Subcutaneous adipose tissue (tissue), 4 donors: Measurements from ENCODE around the gene URB2. TPM values are rescaled to one million over a fixed set of nuclear protein-coding genes. Genes with fewer than 3 reads are reported as not detected.

Experiments used
- total RNA-seq, 4 donors: library from RNA; depleted of rRNA; stranded (reverse); fragments of >200 nt; gene quantifications; one replicate each; pipeline ENCODE4 v1.1.0, GENCODE V29; 2016
- TF ChIP-seq, protein P1 (sequence below): fragments of 450-650 bp; IDR thresholded peaks from one replicate; pipeline ENCODE4 v1.5.1; 2016; ENCODE audit warnings: low read depth, mild to moderate bottlenecking, control low read depth, antibody characterized with exemption, moderate library complexity

The URB2 gene
- total RNA-seq, 4 donors from 2014 or later: 5.8 to 13.7 (median 9.5) TPM

DNA sequence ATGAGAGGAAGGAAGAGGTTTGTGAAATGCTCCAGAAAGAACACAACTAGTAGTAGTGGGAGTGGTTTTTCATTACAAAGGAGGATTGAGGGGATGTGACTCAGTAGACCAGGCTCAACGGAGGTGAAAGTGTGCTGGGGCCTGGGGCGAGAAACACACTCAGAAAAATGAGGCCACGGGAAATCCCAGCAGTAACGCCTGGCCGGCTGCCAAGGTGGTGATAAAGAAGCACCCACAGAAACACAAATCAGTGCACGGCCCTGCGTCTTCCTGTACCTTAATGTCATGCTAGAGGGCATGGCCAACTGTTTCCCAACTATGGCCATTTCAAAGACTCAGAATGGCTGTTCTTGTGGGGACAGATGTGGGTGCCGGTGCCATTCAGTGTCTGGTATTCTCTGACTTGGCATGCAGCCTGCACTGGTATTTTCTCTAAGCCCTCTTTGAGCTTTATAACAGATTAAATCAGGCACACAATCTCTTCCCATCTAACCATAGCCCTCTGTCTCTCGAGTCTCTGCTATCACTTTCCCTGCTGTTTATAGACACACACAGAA lies 38.2 kb downstream of the URB2 start:
- TF ChIP-seq, protein P1, sequence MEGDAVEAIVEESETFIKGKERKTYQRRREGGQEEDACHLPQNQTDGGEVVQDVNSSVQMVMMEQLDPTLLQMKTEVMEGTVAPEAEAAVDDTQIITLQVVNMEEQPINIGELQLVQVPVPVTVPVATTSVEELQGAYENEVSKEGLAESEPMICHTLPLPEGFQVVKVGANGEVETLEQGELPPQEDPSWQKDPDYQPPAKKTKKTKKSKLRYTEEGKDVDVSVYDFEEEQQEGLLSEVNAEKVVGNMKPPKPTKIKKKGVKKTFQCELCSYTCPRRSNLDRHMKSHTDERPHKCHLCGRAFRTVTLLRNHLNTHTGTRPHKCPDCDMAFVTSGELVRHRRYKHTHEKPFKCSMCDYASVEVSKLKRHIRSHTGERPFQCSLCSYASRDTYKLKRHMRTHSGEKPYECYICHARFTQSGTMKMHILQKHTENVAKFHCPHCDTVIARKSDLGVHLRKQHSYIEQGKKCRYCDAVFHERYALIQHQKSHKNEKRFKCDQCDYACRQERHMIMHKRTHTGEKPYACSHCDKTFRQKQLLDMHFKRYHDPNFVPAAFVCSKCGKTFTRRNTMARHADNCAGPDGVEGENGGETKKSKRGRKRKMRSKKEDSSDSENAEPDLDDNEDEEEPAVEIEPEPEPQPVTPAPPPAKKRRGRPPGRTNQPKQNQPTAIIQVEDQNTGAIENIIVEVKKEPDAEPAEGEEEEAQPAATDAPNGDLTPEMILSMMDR: no peak

DNA sequence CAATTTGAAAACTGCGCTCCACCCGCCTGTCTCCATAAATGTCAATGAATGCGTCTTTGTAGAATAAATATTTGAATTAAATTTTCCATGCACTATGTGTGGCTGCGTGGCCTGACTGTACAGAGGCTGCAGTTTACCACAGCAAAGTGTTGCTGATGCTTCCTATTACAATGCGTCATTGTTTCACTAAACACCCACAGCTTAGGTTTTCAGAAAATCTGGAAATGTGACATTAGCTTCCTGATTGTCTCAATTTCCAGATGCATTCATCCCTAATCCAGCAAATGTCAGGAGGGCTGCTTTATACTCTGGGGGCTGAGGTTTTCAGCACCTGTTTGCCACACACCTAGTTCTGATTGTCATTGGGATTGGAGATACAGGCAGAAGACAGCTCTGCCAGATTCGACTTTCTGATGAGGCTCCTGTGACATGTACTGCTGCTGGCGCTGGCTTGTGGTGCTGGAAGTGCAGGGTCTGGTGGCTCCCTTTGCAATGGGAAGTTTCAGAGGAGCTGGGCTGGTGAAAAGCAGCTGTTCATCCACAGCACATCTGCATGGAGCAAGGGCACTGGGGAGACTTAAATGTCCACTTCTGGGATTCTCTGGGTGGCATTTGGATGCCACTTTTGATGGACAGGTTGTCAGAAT lies 40.0 kb downstream of the URB2 start:
- TF ChIP-seq, protein P1: no peak

DNA sequence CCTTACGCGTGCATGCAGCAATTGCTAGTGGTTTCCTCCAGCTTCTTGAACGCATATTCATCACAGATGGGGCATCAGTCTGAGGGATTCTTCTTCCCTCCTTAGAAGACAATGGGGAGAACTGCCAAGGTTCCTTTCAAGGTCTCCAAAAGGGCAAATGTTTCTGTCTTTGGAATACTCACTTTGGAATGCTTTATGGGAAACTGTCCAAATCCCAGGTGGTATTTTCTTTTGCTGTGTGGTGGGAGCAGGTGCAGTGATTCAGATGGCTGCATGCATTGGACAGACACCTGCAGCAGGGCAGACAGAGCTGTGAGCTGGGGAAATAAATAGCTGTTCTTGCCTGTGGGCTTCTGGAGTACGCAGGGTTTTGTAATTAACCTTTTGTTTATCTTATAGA lies 40.5 kb downstream of the URB2 start:
- TF ChIP-seq, protein P1: no peak

DNA sequence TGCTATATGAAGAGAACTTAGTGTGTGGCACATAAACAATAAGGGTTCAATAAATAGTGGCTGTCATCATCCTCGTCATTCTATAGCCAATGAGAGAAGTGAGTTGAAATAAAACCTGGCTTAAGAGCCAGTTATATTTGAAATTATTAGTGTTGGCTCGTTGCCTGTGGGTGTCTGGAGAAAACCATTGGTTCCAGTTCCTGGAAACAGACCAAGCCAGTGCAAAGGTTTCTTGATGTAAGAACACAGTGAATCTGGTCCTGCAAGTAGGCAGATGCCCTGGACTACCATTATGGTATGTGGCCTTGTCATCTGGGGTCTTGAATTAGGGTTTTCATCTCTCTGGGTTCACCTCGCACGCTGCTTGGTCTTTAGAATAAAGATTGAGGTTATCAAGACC lies 43.3 kb downstream of the URB2 start:
- TF ChIP-seq, protein P1: no peak

DNA sequence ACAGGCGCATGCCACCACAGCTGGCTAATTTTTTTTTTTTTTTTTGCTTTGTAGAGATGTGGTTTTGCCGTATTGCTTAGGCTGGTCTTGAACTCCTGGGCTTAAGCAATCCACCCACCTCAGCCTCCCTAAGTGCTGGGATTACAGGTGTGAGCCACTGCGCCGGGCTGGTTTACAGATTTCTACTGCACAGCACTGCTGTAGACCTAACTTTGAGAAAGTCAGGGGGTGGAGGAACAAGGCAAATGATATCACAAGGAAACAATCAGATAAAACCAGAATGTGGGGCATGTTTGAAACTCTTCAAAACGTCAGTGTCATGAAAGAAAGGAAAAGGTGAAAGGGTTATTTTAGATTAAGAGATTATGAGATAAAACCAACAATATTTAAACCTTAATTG lies 45.3 kb downstream of the URB2 start:
- TF ChIP-seq, protein P1: no peak

DNA sequence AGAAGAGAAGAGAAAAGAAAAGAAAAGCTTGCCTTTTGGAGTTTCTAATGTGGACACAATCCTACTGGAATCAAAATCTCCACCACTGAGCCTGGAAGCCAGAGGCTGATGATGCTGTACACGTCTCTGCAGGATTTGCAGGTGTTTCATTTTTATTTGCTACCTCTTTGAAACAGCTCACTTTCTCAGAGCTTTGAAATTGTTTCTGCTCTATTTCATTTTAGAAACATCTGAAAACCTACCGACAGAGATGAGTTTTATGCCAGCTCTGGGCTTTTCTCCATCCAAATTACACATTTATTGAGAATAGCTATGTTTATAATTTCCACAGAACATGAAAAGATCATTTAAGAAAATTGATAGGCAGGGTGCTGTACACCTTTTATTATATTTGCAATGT lies 46.2 kb downstream of the URB2 start:
- TF ChIP-seq, protein P1: no peak

DNA sequence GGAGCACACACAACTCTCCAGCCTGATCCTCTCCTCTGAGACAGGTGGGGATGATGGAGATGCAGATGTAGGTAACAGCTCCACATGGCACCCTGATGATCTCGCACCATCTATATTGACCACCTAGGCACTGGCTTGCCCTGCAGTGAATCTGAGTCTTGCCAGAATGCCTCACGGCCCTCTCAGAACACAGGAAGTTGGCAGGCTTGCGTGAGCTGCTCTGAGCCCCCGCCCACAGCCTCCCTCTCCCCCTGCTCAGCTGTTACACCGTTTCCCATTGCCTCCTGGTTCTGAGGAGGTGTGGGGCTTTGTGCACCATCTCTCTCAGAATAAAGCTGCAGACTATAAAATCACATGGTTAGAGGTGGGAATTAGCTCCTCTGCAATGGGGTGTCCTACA lies 48.0 kb downstream of the URB2 start:
- TF ChIP-seq, protein P1: no peak
